GM04504 (cell line): ENCODE data around the gene TSR3.

Experiments used
- DNase-seq: peaks from one replicate; pipeline ENCODE4 v3.0.0-alpha.2; 2012; ENCODE audit warnings: low read depth

Gene TSR3

DNA sequence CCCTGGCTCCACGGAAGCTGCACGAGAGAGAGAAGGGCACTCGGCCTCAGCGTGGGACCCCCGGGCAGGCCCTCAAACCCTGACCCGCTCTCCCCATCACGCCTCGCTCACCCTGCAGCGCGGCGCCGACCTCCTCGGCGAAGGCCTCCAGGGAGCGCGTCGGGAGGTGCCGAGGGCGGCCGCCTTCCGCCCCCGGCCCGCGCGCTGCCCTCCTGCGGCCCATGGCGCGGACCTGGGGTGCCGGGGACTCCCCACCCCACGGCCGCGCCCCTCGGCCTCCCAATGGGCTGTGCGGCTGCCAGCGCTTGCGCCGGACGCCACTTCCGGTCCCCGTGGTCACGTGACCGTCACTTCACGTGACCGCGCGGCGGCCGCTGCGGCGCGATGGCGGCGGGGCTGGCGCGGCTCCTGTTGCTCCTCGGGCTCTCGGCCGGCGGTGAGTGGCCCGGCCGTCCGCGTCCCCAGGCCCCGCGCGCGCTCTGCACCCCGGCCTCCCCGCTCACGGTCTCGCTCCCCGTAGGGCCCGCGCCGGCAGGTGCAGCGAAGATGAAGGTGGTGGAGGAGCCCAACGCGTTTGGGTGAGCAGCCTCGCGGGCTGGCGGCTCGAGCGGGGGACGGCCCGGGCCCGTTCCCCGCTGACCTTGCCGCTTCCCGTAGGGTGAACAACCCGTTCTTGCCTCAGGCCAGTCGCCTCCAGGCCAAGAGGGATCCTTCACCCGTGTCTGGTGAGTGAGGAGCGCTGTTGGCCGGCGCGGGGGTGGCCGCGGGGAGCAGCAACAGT is at the start of gene TSR3, which contains the start of gene GNPTG:
Gene TSR3 (minus strand): TSS at position 297 of the 781 bp plus-strand sequence. CDS start 74 bp downstream, at position 223.
Gene GNPTG (plus strand): TSS at position 350 of the 781 bp plus-strand sequence. CDS start 35 bp downstream, at position 385.
- peak; percentile 71 for DNase-seq

DNA sequence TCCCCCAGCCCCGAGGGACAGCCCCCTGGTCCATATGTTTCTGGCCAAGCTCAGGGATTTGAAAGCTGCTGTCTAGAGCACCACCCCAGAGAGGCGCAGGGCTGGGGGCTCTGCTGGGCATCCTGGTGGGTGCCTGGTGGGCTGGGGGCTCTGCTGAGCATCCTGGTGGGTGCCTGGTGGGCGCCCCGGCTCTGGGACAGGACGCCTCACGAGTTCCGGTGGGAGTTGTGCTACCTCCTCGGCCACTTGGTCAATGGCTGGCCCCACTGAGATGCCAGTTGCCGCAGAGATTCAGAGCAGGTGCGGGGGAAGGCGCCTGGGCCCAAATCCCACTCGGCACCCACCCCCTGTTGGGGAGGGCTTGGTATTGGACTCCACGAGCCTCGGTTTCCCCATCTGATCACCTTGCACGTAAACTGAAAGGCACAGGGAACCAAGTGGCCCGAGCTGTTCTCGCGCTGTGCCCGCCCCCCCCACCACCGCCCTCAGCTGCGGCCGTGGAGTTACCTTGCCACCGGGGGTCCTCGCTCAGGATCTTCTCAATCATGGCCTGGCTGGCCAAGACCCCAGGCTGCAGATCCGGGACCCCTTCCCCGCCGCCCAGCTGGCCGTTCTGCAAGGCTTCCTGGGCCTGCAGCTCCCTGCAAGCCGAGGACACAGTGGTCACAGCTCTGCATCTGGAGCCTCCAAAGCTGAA is 49.5 kb upstream of the TSR3 start:
- no peak for DNase-seq

DNA sequence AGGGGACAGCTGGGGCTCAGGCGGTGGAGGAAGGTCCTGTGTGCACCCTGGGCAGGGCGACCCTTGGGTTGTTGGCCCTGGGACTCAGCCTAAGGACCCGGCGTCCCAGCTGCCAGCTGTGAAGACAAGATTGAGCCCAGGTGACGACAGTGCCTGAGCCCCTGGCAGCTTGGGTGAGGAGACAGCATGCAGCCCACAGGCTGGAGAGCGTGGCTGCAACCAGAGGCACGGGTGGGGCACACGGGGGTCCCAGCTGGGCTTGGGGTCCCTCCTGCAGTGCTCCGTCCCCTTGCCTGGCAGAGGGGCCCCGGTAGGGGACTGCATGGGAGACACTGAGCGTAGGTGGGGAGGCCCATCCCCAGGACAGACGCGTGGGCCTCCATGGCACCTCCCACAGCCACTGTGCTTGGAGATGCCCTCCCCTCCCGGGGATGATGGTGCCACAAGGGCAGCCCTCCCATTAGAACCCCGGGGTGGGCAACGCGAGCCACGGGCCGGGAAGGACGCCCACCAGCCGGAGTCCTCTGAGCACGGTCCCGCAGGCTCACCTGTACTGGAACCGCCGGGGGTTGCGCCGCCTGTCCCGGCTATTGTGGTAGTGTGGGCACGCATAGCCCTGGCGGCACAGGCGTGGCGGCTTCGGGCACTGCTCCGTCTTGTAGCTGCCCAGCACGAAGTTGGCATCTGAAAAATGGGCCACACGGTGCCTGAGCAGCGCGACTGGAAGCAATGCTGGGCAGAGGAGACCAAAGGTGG is 47.3 kb upstream of the TSR3 start:
- no peak for DNase-seq

DNA sequence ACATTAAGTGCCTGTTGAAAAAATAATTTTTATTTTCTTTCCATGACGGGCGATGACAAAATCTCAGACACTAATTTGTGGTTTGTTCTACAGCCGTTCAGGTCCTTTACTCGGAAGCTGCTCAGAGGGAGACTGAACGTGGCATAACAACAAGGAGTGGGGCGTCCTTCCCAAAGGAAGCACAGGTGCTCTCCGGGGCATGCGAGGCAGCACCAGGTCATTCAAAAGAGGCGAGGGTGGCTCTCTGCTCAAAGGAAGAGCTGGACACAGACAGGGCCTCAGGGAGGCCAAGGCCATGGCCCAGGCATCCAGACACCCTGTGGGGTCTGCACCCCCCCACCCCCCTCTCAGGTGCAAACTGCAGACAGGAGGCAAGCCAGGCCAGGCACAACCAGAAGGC is 46.7 kb upstream of the TSR3 start:
- no peak for DNase-seq

DNA sequence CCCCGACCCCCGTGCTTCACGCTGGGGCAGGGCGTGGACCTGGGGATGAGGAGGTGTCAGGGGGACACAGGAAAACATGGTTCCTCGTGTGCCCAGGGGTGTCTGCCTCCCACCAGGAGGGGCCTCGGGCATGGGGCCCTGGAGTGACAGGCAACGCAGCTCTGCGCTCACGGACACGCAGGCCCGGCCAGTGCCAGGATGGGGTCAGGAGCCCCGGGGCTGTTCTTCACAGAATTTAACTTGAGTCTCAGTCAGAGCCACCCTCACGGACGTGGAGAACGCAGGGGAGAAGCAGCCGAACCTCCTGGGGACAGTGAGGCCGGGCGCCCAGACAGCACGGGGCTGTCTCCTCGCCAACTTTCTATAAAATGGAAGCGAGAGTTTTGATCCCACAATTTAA is 46.1 kb upstream of the TSR3 start:
- DNase-seq: no peak

DNA sequence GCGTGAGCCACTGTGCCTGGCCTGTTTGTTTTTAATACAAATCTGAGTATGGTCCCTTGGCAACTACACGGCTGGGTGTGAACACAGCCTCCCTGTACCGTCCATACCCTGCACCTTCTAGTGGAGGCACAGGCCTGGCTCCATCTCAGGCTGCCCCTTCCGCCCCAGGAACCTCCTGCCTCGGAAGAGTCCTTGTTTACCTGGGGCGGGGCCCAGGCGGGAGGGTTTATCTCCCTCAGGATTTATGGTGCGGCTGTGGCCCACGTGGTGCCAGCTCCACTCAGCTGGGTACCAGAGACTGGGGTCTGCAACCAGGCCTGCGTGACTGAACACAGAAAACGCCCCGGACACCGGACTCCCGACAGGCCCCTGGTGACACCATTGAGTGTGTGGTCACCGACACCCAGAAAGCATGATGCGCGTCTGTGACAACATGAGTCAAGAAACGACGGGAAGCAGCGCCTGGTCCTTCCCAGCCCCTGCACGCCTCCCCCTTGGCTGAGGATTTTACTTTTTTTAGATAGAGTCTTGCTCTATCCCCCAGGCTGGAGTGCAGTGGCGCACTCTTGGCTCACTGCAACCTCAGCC is 43.9 kb upstream of the TSR3 start:
- DNase-seq: no peak

DNA sequence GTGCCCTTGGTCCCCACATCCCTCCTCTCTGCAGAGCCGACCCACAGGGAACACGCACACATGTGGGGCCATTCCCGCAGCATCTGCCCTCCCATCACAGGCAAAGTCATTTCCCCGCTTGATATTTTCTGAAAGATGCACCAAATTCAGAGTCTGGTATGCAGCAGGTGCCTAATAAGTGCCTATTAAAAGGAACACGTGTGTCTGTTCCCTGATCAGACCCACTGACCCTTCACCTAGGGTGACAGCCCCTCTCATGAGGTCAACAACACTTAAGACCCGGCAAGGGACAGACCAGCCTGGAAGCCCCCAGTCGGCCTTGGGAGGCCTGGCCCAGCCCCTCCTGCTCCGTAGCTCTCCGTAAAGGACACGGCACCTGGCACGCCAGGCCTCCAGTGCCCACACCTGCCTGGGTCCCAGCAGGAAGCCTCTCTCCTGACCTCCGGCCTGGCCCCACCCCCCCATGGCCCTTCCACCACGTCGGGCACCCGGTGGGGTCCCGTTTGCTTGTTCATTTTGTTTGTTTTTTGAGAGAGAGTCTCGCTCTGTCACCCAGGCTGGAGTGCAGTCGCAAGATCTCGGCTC is 42.8 kb upstream of the TSR3 start:
- DNase-seq: no peak

DNA sequence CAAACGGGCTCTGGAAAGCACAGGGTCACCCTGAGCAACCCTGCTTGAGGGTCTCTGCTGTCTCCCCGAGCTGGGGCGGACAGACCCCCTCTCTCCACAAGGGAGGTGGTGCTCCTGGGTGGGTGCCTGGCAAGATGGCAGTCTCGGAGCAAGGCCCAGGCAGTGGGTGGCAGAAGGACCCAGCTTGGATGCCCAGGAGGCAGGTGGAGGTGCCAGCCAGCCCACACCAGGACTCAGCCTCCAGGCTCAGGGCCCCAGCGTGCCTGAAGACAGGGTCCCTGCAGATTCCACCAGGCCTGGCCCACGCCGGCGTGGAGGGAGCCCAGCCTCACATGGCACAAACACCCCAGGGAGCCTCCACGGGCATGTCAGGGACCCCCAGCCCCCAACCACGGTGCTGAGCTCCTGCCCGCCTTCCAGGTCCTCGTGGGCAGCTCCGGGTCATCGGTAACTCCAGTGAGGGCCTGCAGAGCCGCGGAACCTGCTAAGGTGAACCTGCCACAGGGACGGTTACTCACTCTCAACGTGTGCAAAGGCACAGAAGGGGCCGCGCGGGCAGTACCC is 42.0 kb upstream of the TSR3 start:
- DNase-seq: no peak

DNA sequence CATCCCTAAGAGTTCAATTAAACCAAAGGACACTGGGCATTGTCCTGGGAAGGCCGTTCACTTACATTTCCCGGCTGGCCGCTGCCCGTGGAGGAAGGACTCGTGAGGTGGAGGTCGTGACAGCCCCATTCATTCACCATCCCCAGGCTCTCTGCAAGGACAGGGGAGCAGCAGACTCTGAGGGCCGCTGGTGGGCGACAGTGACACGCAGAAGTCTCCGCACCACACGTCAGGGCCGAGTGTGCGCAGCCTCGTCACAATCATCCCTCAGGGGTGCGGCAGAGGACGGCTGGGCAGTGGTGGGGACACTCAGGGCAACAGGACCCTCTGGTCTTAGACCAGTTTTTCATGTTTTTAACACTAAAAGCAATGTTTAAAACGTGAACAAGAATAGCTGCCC is 41.1 kb upstream of the TSR3 start:
- DNase-seq: no peak

DNA sequence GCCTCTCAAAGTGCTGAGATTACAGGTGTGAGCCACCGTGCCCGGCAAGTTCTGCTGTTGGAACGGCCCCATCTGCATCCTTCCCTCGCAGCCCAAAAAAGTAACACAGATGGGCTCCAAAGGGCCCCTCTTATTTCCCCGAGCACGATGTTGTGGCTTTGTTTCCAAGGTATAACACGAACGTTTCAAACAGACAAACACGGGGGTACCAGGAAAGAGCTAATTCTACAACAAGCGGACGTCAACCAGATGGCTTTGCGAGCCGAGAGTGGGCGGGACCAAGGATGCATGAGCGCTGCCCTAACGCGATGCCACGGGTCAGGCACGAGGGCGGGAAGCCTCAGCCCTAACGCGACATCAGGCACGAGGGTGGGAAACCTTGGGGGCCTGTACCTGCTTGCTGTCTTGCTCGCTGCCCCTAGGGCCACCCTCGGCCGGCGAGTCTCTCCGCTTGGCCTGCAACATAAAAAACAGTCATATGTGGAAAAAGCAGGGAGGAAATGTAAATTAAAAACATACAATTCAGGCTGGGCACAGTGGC is 38.6 kb upstream of the TSR3 start:
- DNase-seq: no peak

DNA sequence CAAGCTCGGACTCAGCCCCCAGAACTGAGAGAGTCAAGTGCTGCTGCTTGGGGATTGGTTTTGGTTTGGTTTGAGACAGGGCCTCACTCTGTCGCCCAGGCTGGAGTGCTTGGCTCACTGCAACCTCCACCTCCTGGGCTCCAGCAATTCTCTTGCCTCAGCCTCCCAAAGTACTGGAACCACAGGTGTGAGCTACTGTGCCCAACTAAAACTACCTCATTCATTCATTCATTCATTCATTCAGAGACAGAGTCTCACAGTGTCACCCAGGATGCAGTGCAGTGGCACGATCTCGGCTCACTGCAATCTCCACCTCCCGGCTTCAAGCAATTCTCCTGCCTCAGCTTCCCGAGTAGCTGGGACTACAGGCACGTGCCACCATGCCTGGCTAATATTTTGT is 38.1 kb upstream of the TSR3 start:
- no peak for DNase-seq

DNA sequence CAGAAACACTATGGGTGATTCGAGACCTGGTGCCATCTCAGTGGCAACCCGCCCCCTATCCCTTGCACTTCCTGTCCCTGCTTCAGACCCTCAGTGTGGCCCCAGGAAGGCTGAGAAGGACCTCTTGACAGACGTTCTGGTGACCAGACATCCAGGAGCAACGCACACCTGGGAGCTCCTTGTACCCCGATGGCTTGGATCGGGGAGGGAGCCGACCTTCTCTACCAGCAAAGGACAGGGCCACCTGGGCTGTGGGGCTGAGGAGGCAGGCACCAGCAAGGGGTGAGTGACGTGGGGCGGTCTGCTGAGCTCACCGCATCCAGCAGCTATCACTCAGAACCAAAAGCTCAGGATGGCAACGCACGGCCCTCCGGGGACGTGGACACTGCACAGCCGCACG is 35.7 kb upstream of the TSR3 start:
- no peak for DNase-seq

DNA sequence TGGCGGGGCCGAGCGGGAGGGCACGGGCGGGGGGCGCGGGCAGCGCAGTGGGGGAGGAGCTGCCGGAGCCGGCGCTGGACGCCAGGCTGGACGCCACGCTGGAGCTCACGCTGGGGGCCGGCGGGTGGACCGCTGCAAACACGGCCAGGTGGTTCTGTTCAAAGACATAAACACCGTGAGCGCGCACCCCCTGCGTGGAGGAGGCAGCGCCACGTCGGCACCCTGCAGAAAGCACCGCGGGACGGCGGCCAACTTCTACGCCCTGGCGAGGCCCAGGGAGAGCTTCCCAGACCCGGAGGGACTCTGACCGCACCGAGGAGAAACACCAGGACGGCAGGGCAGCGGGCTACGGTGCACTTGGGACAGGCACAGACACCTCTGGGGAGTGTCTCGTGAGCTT is 33.6 kb upstream of the TSR3 start:
- DNase-seq: no peak

DNA sequence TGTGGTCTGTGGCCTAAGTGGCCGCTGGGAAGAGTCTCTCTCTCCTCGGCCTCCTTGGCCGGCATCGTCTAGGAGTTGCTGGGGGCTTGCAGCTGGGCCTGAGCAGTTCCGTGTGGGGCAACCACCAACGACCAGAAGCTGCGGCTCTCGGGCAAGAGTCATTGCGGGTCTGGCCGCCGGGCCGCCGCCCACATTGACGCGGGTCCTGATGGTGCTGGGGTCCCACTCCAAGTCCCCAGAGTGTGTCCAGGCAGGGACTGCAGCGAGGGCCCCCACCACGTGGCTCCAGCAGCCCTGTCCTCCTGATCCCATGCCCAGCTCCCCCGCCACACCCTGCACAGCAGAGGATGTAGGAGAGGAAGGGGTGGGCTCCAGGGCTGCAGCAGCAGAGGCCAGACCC is 31.9 kb upstream of the TSR3 start:
- DNase-seq: no peak

DNA sequence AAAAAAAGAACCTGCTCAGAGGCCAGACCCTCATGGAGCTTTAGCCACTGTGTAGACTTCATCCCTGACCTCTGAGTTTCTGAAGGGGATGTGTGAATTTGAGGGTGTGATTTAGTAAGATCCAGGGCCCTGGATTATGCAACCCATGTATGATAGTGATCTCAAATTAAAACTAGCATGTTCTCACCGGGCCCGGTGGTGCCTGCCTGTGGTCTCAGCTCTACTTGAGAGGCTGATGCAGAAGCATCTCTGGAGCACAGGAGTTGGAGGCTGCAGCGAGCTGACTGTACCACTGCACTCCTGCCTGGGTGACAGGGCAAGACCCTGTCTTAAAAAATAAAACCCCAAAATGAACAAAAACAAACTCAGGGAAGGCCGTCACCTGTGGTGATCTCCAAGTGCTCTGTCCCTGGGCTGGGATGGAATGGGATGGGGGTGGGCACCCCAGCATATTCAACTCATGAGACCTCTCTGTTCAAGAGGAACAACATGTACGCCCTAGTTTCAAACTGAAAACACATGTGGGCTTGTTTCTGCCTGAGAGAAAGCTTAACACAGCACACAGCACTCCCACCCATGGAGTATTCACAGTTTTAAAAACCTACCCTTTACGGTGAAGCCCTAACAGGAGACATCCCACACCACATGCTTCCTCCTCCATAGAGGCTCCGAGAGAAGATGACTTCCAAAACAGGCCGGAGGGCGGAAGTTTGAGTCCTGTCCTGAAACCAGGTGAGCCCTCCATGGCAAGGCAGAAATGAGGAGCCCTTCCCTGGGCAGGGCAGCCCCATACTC is 30.1 kb upstream of the TSR3 start:
- DNase-seq: no peak

DNA sequence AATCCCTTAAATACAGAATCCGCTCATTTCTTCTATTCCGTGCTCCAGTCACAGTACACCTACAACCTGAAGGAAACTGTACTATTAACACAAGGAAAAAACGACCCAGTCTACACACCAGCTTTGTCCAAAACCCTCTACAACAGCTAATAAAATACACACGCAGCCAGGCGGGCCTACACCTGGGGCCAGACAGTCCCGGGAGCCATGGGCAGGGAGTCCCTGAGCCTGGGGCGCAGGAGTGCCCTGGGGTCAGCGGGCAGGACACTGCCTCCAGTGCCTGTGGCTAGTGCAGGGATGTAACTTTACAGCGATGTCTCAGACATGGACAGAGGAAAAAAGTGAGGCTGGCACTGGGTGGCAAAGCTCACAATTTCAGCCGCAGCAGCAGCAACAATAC is 28.5 kb upstream of the TSR3 start:
- DNase-seq: no peak

DNA sequence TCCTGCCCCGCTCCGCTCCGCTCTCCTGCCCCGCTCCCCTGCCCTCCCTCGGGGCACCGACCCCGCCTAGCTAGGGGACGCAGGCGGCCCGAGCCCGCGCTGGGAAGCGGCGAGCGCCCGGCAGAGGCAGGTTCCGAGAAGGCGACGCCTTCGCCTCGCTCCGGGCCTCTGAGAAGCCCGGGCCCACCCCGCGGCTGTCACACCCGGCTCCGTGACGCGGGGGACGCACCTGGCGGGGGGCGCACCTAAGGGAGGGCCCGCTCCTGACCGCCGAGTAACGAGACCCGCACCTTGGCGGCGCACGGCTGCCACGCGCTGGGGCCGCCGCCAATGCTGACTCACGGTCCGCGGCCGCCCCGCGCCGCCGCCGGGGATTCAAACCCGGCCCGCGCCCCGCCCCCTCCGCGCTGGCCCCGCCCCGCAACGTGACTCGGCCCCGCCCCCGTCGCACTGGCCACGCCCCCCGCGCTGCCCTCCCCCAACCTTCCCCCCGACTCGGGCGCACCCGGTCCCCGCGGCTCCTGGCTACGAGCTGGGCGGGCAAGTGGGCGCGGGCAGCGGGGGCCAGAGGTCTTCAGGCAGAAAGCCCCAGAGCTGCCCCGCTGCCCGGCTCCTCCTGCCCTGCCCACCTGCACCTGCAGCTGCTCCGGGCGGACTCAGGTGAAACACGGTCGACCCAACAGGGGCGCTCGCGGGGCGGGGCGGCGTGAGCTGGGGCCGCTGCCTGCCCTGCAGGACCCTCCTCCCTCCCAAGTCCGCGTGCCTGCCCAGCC is 27.8 kb upstream of the TSR3 start:
- DNase-seq: peak; percentile 27

DNA sequence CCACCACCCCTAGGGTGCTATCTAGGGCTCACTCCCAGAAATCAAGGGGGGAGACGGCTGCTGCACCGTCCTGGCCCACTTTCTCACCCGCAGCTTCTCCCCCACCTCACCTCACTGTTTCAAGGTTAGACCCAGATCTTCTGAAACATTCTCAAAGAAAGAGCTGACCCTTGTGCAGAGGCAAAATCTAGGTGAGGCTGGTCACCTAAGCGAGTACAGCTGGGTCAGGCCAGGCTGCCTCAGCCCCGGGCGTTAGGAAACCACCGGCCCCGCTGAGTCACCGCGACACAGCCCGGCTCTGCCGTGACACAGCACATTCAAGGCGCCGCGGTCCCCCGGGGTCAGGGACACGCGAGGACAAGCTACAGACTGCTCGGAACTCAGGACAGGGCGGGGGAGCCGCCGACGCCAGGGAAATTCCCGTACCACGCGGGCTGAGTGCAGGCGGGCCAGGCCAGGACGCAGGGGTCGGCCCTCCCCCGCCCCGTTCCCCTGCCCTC is 27.2 kb upstream of the TSR3 start:
- DNase-seq: peak; percentile 64

DNA sequence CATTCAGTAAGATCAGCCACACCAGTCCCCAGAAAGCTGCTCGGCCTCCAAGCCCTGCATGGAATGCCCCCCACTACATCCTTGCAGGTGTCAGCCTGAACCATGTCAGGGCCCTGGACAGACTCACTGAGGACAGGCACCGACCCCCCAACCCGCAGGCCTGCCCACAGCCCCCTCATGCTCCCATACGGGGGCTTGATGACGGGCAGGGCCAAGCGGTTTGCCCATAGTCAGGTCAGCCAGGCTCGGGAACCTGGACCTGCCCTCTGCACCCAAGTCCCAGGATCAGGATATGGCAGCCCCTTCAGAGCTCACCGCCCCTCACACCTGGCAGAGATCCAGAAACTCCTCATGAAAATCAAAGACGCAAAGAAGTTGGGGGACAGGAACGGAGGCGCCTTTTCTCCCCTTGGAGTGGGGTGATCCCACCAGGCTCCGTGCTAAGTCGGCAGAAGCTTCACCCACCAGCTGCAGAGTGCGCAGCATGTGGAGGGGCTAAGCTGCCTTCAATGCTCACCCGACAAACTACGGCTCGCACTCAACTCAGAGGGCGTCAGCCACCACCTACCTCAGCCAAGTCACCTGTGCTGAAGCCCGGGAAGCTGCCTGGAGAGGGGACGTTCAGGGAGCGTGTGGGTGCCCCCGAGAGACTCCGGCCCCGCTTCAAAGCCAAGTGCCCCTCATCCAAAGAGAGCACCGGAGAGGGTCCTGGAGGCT is 26.6 kb upstream of the TSR3 start:
- DNase-seq: no peak
